ENCODE measurements around the gene PRX. TPM values are rescaled to one million over a fixed set of nuclear protein-coding genes. Genes with fewer than 3 reads are reported as not detected.

PRX gene
- total RNA-seq, 1 experiment from 2014 or later, result 4.8 TPM

DNA sequence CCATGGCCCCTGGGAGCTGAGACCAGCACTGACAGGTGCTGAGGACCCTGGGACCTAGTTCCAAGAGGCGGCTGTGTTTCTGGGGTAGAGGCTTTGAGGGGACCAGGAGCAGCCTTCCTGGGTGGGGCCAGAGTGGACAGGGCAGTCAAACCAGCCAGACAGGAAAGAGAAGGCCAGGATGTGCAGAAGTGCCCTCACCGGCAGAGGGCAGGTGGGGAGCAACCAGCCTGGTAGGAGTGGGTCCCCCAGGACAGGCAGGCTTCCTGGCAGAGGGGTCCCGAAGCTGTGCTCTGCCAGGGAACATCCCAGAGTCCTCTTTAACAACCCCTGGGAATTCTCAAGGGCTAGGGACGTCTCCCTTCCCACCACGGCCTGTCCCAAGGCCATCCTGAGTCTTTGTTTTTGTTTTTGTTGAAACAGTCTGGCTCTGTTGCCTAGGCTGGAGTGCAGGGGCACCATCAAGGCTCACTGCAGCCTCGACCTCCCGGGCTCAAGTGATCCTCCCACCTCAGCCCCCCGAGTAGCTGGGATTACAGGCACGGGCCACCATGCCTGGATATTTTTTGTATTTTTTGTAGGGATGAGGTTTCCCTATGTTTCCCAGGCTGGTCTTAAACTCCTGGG is 20.2 kb downstream of the PRX start:
- peaks cover 15 to 19% of the 10 kb centered on the region in 2 experiments for H3K4me1 ChIP-seq (ENCODE audit: control insufficient read depth in 1 of 2, insufficient read depth in 2 of 2, low read length in 2 of 2)
- DNase-seq (ENCODE audit: low read depth, low spot score) (peak; percentile 33), ATAC-seq (peak; percentile 94)
- H3K79me2 ChIP-seq (ENCODE audit: insufficient read depth, low read length), result no peaks in the 10 kb centered on the region
- CTCF ChIA-PET, result no interaction called here
- intact Hi-C loops (cut with micrococcal nuclease), result no loop called here
- H2AFZ ChIP-seq (ENCODE audit: low read depth, low read length, poor library complexity, severe bottlenecking), result no peak overlapping the region
- no peaks in the 10 kb centered on the region for H3K36me3 ChIP-seq (ENCODE audit: control insufficient read depth in 1 of 2, insufficient read depth in 2 of 2, low read length in 2 of 2)
- no peaks in the 10 kb centered on the region for H3K27me3 ChIP-seq (ENCODE audit: insufficient read depth, low read length)
- RAD21 ChIA-PET (ENCODE audit: low non-redundant PET in 1 of 2, low total read pairs in 2 of 2, uncharacterized antibody in 2 of 2, unreplicated experiment in 2 of 2), result no interaction called here
- H3K27ac ChIP-seq (ENCODE audit: low read depth, low read length), result peak overlapping the region; percentile 36; the same call in 1 of the 2 replicates
- no peaks in the 10 kb centered on the region for H4K20me1 ChIP-seq (ENCODE audit: insufficient read depth)
- H3K9ac ChIP-seq (ENCODE audit: low read length), result peak overlapping the region; percentile 39
- H3K4me3 ChIP-seq (replicated peaks in 1 of 2; ENCODE audit: low read depth in 1 of 2, low read length in 2 of 2), result no peak overlapping the region
- no peaks in the 10 kb centered on the region for H3K9me2 ChIP-seq (ENCODE audit: insufficient read depth)
- POLR2A ChIA-PET, result no interaction called here
- BruUV-seq (replicated peaks), result no TSS peak
- H3K9me3 ChIP-seq (ENCODE audit: control insufficient read depth in 1 of 2, insufficient read depth in 1 of 2, low read depth in 1 of 2, low read length in 2 of 2), result no peaks in the 10 kb centered on the region
- peak overlapping the region; percentile 64 for H3K4me2 ChIP-seq (ENCODE audit: low read length)
- TF ChIP-seq JUND (IDR thresholded peaks at IDR 0.05) (no peak), ZFX (IDR thresholded peaks at IDR 0.05) (no peak), RAD21 (IDR thresholded peaks at IDR 0.05; ENCODE audit: low read depth) (peak; percentile 79), EGR1 (IDR thresholded peaks at IDR 0.05; ENCODE audit: low read depth) (no peak), SP1 (IDR thresholded peaks at IDR 0.05; ENCODE audit: low read depth) (peak; percentile 81), POLR2AphosphoS5 (IDR thresholded peaks at IDR 0.05; ENCODE audit: low read depth, low read length) (peak; percentile 66), SRF (IDR thresholded peaks at IDR 0.05; ENCODE audit: low read depth) (no peak), ELF1 (IDR thresholded peaks at IDR 0.05; ENCODE audit: borderline replicate concordance, low read depth) (no peak), EZH2phosphoT487 (IDR thresholded peaks at IDR 0.05; ENCODE audit: borderline replicate concordance) (no peak), CBX3 (IDR thresholded peaks at IDR 0.05; ENCODE audit: low read depth) (no peak), SIN3A (IDR thresholded peaks at IDR 0.05; ENCODE audit: low read depth) (no peak), FOSL1 (IDR thresholded peaks at IDR 0.05; ENCODE audit: low read depth) (no peak), YY1 (IDR thresholded peaks at IDR 0.05; ENCODE audit: extremely low read depth, insufficient replicate concordance, low read depth, low read length) (no peak), CEBPB (IDR thresholded peaks at IDR 0.05; ENCODE audit: low read depth) (no peak), TCF7L2 (IDR thresholded peaks at IDR 0.05; ENCODE audit: borderline replicate concordance, extremely low read depth, insufficient read depth, insufficient read length) (no peak), POLR2A (IDR thresholded peaks at IDR 0.05; ENCODE audit: borderline replicate concordance, extremely low read depth, insufficient read depth, insufficient read length) (no peak), ZNF274 (IDR thresholded peaks at IDR 0.05; ENCODE audit: low read depth, low read length) (no peak)
- TF ChIP-seq, protein P1, sequence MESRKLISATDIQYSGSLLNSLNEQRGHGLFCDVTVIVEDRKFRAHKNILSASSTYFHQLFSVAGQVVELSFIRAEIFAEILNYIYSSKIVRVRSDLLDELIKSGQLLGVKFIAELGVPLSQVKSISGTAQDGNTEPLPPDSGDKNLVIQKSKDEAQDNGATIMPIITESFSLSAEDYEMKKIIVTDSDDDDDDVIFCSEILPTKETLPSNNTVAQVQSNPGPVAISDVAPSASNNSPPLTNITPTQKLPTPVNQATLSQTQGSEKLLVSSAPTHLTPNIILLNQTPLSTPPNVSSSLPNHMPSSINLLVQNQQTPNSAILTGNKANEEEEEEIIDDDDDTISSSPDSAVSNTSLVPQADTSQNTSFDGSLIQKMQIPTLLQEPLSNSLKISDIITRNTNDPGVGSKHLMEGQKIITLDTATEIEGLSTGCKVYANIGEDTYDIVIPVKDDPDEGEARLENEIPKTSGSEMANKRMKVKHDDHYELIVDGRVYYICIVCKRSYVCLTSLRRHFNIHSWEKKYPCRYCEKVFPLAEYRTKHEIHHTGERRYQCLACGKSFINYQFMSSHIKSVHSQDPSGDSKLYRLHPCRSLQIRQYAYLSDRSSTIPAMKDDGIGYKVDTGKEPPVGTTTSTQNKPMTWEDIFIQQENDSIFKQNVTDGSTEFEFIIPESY (IDR thresholded peaks at IDR 0.05; ENCODE audit: extremely low read depth, insufficient replicate concordance, low read length), result peak; percentile 17
- TF ChIP-seq, protein P2, sequence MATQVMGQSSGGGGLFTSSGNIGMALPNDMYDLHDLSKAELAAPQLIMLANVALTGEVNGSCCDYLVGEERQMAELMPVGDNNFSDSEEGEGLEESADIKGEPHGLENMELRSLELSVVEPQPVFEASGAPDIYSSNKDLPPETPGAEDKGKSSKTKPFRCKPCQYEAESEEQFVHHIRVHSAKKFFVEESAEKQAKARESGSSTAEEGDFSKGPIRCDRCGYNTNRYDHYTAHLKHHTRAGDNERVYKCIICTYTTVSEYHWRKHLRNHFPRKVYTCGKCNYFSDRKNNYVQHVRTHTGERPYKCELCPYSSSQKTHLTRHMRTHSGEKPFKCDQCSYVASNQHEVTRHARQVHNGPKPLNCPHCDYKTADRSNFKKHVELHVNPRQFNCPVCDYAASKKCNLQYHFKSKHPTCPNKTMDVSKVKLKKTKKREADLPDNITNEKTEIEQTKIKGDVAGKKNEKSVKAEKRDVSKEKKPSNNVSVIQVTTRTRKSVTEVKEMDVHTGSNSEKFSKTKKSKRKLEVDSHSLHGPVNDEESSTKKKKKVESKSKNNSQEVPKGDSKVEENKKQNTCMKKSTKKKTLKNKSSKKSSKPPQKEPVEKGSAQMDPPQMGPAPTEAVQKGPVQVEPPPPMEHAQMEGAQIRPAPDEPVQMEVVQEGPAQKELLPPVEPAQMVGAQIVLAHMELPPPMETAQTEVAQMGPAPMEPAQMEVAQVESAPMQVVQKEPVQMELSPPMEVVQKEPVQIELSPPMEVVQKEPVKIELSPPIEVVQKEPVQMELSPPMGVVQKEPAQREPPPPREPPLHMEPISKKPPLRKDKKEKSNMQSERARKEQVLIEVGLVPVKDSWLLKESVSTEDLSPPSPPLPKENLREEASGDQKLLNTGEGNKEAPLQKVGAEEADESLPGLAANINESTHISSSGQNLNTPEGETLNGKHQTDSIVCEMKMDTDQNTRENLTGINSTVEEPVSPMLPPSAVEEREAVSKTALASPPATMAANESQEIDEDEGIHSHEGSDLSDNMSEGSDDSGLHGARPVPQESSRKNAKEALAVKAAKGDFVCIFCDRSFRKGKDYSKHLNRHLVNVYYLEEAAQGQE (IDR thresholded peaks at IDR 0.05; ENCODE audit: low read depth), result no peak
- TF ChIP-seq, protein P3, sequence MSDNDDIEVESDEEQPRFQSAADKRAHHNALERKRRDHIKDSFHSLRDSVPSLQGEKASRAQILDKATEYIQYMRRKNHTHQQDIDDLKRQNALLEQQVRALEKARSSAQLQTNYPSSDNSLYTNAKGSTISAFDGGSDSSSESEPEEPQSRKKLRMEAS (IDR thresholded peaks at IDR 0.05), result no peak
- TF ChIP-seq, protein P4, sequence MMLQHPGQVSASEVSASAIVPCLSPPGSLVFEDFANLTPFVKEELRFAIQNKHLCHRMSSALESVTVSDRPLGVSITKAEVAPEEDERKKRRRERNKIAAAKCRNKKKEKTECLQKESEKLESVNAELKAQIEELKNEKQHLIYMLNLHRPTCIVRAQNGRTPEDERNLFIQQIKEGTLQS (IDR thresholded peaks at IDR 0.05), result no peak
